ENCODE results near the gene LCP2. TPM values are rescaled to one million over a fixed set of nuclear protein-coding genes. Genes with fewer than 3 reads are reported as not detected.

The LCP2 gene
- total and polyA plus RNA-seq, 12 donors = 2.4 to 53.7 (median 17.7) TPM

GRCh38 chr5:170223906-170224305 lies 73.7 kb downstream of the LCP2 start:
- H3K27me3 ChIP-seq = no peaks in the 10 kb centered on the region
- DNase-seq = no peak
- TF ChIP-seq POLR2A (IDR thresholded peaks at IDR 0.05) (no peak), CTCF (IDR thresholded peaks at IDR 0.05) (no peak)
- no peaks in the 10 kb centered on the region for H3K9me3 ChIP-seq (replicated peaks in 1 of 3)
- 67 to 79% (median 75%) methylated on average over 5 of the region's 5 CpGs for WGBS, 4 donors
- peaks cover 0 to 4% of the 10 kb centered on the region in 2 donors for H3K4me1 ChIP-seq (replicated peaks in 1 of 2)
- peak overlapping the region in 1 of 5 donors; percentile 40 for H3K27ac ChIP-seq
- no peak overlapping the region for H3K4me3 ChIP-seq
- intact Hi-C loops (cut with DNase I) = loop anchor here in 1 of 2 donors (5.0 kb wide), 1 partner anchor 203 kb away; no protein-coding TSS in a partner anchor
- no peaks in the 10 kb centered on the region for H3K36me3 ChIP-seq (replicated peaks in 1 of 2)

- Histone ChIP-seq H3K36me3 (replicated peaks in 1 of 2) (no peaks in the 10 kb centered on the region), H3K27ac (peak overlapping the region in 1 of 5 donors; percentile 40), H3K27me3 (no peaks in the 10 kb centered on the region), H3K4me1 (replicated peaks in 1 of 2) (peaks cover 0 to 4% of the 10 kb centered on the region in 2 donors), H3K9me3 (replicated peaks in 1 of 3) (no peaks in the 10 kb centered on the region), H3K4me3 (no peak overlapping the region)
- no peak for DNase-seq
- intact Hi-C loops (cut with DNase I) = loop anchor here in 1 of 2 donors (5.0 kb wide), 1 partner anchor 204 kb away; no protein-coding TSS in a partner anchor
- TF ChIP-seq POLR2A (IDR thresholded peaks at IDR 0.05) (no peak), CTCF (IDR thresholded peaks at IDR 0.05) (no peak)
Measured at GRCh38 chr5:170223360-170223759, 74.2 kb downstream of the LCP2 start.

- Histone ChIP-seq H3K27ac (peak overlapping the region in 1 of 5 donors; percentile 39), H3K27me3 (no peaks in the 10 kb centered on the region), H3K36me3 (replicated peaks in 1 of 2) (no peaks in the 10 kb centered on the region), H3K9me3 (replicated peaks in 1 of 3) (no peaks in the 10 kb centered on the region), H3K4me1 (replicated peaks in 1 of 2) (peaks cover 0 to 4% of the 10 kb centered on the region in 2 donors), H3K4me3 (no peak overlapping the region)
- no peak for TF ChIP-seq CTCF (IDR thresholded peaks at IDR 0.05)
- no peak for TF ChIP-seq POLR2A (IDR thresholded peaks at IDR 0.05)
- 66 to 71% (median 68%) methylated on average over 6 of the region's 6 CpGs for WGBS, 4 donors
- DNase-seq = no peak
- intact Hi-C loops (cut with DNase I) = loop anchor here in 1 of 2 donors (5.0 kb wide), 1 partner anchor 206 kb away; no protein-coding TSS in a partner anchor
Measured at GRCh38 chr5:170221327-170221741, 76.2 kb downstream of the LCP2 start.

GRCh38 chr5:170220191-170220590 lies 77.4 kb downstream of the LCP2 start:
- WGBS, 4 donors = 77 to 87% (median 81%) methylated on average over 2 of the region's 2 CpGs
- Histone ChIP-seq H3K27me3 (no peaks in the 10 kb centered on the region), H3K9me3 (replicated peaks in 1 of 3) (no peaks in the 10 kb centered on the region), H3K27ac (no peak overlapping the region), H3K4me1 (replicated peaks in 1 of 2) (peaks cover 0 to 4% of the 10 kb centered on the region in 2 donors), H3K4me3 (no peak overlapping the region), H3K36me3 (replicated peaks in 1 of 2) (no peaks in the 10 kb centered on the region)
- no peak for TF ChIP-seq CTCF (IDR thresholded peaks at IDR 0.05)
- no peak for TF ChIP-seq POLR2A (IDR thresholded peaks at IDR 0.05)
- DNase-seq = no peak
- intact Hi-C loops (cut with DNase I) = loop anchor here in 1 of 2 donors (5.0 kb wide), 1 partner anchor 207 kb away; no protein-coding TSS in a partner anchor

Data from adrenal gland (tissue), 12 donors.